ENCODE data around the gene SLC15A3.

- peak; percentile 98 for TF ChIP-seq CTCF (conservative IDR thresholded peaks at IDR 0.05)
- TF ChIP-seq EZH2 (IDR thresholded peaks at IDR 0.05; ENCODE audit: low read depth), result no peak
Observed at GRCh38 chr11:60899046-60899936, 52.7 kb downstream of the SLC15A3 start.

Measured in PC-9 (cell line).